T-helper 2 cell (primary cell): ENCODE measurements around the gene CACFD1.

Experiments used
- DNase-seq, 5 experiments: peaks; one replicate each; pipeline versions ENCODE4 v3.0.0 to v3.0.0-alpha.2; 2012 to 2022

The CACFD1 gene

DNA sequence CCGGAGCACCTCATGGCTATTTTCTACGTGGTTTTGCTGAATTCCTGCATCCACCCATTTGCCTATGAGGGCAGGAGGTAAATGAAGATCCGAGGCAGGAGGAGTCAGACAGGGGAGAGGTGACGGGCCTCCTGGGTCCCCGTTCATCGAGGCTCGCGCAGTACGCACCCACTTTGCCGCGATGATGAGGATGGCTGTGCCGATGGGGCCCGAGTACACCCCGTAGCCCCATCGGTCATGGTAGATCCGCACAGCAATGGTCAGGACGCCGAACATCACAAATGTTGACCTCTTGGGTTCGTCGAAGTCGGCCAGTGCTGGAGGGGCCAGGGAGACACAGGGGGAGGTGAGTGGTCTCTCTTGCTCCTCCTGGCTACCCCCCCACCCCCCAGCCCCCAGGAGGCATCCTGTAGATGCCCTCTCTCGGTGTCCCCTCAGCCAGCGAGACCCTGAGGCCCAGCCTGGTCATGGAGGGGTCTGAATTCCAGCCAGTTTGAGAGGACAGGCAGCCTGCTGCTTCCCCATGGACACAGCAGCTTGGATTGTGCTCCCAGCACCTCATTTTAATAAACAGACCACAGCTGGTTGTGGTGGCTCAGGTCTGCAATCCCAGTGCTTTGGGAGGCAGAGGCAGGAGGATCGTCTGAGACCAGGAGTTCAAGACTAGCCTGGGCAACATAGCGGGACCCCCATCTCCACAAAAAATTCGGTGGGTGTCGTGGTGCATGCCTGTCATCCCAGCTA is 59.1 kb downstream of the CACFD1 start:
- DNase-seq = no peak

- no peak for DNase-seq
Measured at GRCh38 chr9:133519693-133520092, 59.9 kb downstream of the CACFD1 start.

GRCh38 chr9:133520121-133520835 is 60.5 kb downstream of the CACFD1 start:
- DNase-seq = no peak
